HCT116 (cell line): ENCODE data around the gene SLC6A18. TPM values are rescaled to one million over a fixed set of nuclear protein-coding genes. Genes with fewer than 3 reads are reported as not detected.

ENCODE experiments used
- ATAC-seq: fragments of 200-7000 bp; cut with Tn5 transposase; 2 replicates; pipeline ENCODE4 v1.9.1; 2020; ENCODE audit warnings: mild to moderate bottlenecking, moderate library complexity
- BruUV-seq: library from RNA; stranded (reverse); fragments of 400-500 nt; replicated peaks from 2 replicates; lab custom pipeline; 2021; lab: Mats Ljungman, UMichigan
- CTCF ChIA-PET: fragments of 300-600 bp; sonication (Branson Sonifier 250); formaldehyde crosslinking; loops from one replicate; lab custom pipeline; 2021; ENCODE audit warnings: antibody characterized with exemption; lab: Charles Lee
- POLR2A ChIA-PET: fragments of 300-600, 350-600 bp; sonication (Branson Sonifier 250); formaldehyde crosslinking; loops from one replicate; lab custom pipeline; 2021; ENCODE audit warnings: antibody characterized with exemption; lab: Charles Lee
- RAD21 ChIA-PET, 2 experiments: fragments of 300-600 bp; sonication (Branson Sonifier 250); formaldehyde crosslinking; loops; one replicate each; lab custom pipeline; 2023; ENCODE audit warnings: low total read pairs in 2 of 2; ENCODE audit not compliant: uncharacterized antibody in 2 of 2, unreplicated experiment in 2 of 2, low non-redundant PET in 1 of 2; lab: Charles Lee
- DNase-seq: peaks from one replicate; pipeline ENCODE4 v3.0.0-alpha.2; 2010; ENCODE audit warnings: low read depth, low spot score
- H2AFZ ChIP-seq: fragments of 200-600 bp; shearing (Covaris generic), sonication (generic); 2 replicates; pipeline ENCODE4 v1.6.1; 2017; ENCODE audit warnings: low read depth, mixed run types, mixed read lengths, antibody characterized with exemption, low read length; ENCODE audit not compliant: poor library complexity, severe bottlenecking
- H3K27ac ChIP-seq: 2 replicates; pipeline ENCODE4 v1.5.1; 2012; ENCODE audit warnings: low read depth, low read length
- H3K27me3 ChIP-seq: fragments of 200-600 bp; sonication (generic); 2 replicates; pipeline ENCODE4 v1.6.1; 2016; ENCODE audit warnings: mixed run types, low read length, mixed read lengths; ENCODE audit not compliant: insufficient read depth
- H3K36me3 ChIP-seq, 2 experiments: fragments of 200-500 bp in 1 of 2; fragments of 200-600 bp in 1 of 2; sonication (Bioruptor generic) in 1 of 2; sonication (generic) in 1 of 2; 2 replicates each; pipeline versions ENCODE4 v1.5.1 to v1.6.1; 2014 to 2016; ENCODE audit warnings: low read length in 2 of 2, inconsistent platforms in 1 of 2, mixed read lengths in 1 of 2, mixed run types in 1 of 2; ENCODE audit not compliant: insufficient read depth in 2 of 2, control insufficient read depth in 1 of 2
- H3K4me1 ChIP-seq, 2 experiments: fragments of 200-600 bp in 1 of 2; sonication (generic) in 1 of 2; 2 replicates each; pipeline versions ENCODE4 v1.5.1 to v1.6.1; 2012 to 2017; ENCODE audit warnings: low read length in 2 of 2, inconsistent platforms in 1 of 2, mild to moderate bottlenecking in 1 of 2, mixed read lengths in 1 of 2, mixed run types in 1 of 2, moderate library complexity in 1 of 2; ENCODE audit not compliant: insufficient read depth in 2 of 2, control insufficient read depth in 1 of 2
- H3K4me2 ChIP-seq: fragments of 200-600 bp; sonication (generic); 2 replicates; pipeline ENCODE4 v1.6.1; 2017; ENCODE audit warnings: mixed run types, low read length, mixed read lengths
- H3K4me3 ChIP-seq, 2 experiments: fragments of 200-600 bp in 1 of 2; sonication (generic) in 1 of 2; replicated peaks in 1 of 2; 2 replicates each; pipeline ENCODE4 v1.5.1; 2011 to 2016; ENCODE audit warnings: low read length in 2 of 2, control low read depth in 1 of 2, low read depth in 1 of 2, mild to moderate bottlenecking in 1 of 2, mixed read lengths in 1 of 2, mixed run types in 1 of 2
- H3K79me2 ChIP-seq: fragments of 200-600 bp; sonication (generic); 2 replicates; pipeline ENCODE4 v1.6.1; 2017; ENCODE audit warnings: mild to moderate bottlenecking, mixed run types, low read length, moderate library complexity, mixed read lengths; ENCODE audit not compliant: insufficient read depth
- H3K9ac ChIP-seq: fragments of 200-600 bp; sonication (generic); 2 replicates; pipeline ENCODE4 v1.6.1; 2016; ENCODE audit warnings: low read length, mixed read lengths
- H3K9me2 ChIP-seq: fragments of 200-600 bp; sonication (generic), shearing (Covaris generic); 2 replicates; pipeline ENCODE4 v1.6.1; 2017; ENCODE audit warnings: mixed run types, mild to moderate bottlenecking, moderate library complexity; ENCODE audit not compliant: insufficient read depth
- H3K9me3 ChIP-seq, 2 experiments: fragments of 200-500 bp in 1 of 2; fragments of 200-600 bp in 1 of 2; sonication (Bioruptor generic) in 1 of 2; sonication (generic) in 1 of 2; 2 replicates each; pipeline ENCODE4 v1.6.1; 2014 to 2017; ENCODE audit warnings: low read length in 2 of 2, mixed read lengths in 2 of 2, inconsistent platforms in 1 of 2, low read depth in 1 of 2, mild to moderate bottlenecking in 1 of 2, mixed run types in 1 of 2, moderate library complexity in 1 of 2; ENCODE audit not compliant: control insufficient read depth in 1 of 2, insufficient read depth in 1 of 2
- H4K20me1 ChIP-seq: fragments of 200-600 bp; sonication (generic), shearing (Covaris generic); 2 replicates; pipeline ENCODE4 v1.6.1; 2017; ENCODE audit warnings: mixed run types, mild to moderate bottlenecking, moderate library complexity; ENCODE audit not compliant: insufficient read depth
- ATF3 ChIP-seq: IDR thresholded peaks from 2 replicates; pipeline ENCODE4 v1.6.1; 2012
- CBX3 ChIP-seq: IDR thresholded peaks from 2 replicates; pipeline ENCODE4 v1.6.1; 2012; ENCODE audit warnings: low read depth
- EGR1 ChIP-seq: IDR thresholded peaks from 2 replicates; pipeline ENCODE4 v1.6.1; 2012; ENCODE audit warnings: low read depth
- EZH2 ChIP-seq: fragments of 200-600 bp; sonication (generic); IDR thresholded peaks from 2 replicates; pipeline ENCODE4 v1.6.1; 2017; ENCODE audit warnings: antibody characterized with exemption, mixed run types
- EZH2phosphoT487 ChIP-seq: fragments of 200-600 bp; IDR thresholded peaks from 2 replicates; pipeline ENCODE4 v1.6.1; 2018; ENCODE audit warnings: antibody characterized with exemption, borderline replicate concordance
- FOSL1 ChIP-seq: IDR thresholded peaks from 2 replicates; pipeline ENCODE4 v1.6.1; 2012; ENCODE audit warnings: low read depth
- JUND ChIP-seq: IDR thresholded peaks from 2 replicates; pipeline ENCODE4 v1.6.1; 2012
- MAX ChIP-seq: IDR thresholded peaks from 2 replicates; pipeline ENCODE4 v1.6.1; 2012
- POLR2A ChIP-seq: IDR thresholded peaks from 2 replicates; pipeline ENCODE4 v1.7.0; 2011; ENCODE audit warnings: borderline replicate concordance; ENCODE audit not compliant: insufficient read depth, insufficient read length; ENCODE audit errors: extremely low read depth
- RAD21 ChIP-seq: IDR thresholded peaks from 2 replicates; pipeline ENCODE4 v1.6.1; 2012; ENCODE audit warnings: low read depth, mild to moderate bottlenecking
- REST ChIP-seq: IDR thresholded peaks from 2 replicates; pipeline ENCODE4 v1.6.1; 2012; ENCODE audit warnings: low read depth
- SIN3A ChIP-seq: IDR thresholded peaks from 2 replicates; pipeline ENCODE4 v1.6.1; 2012; ENCODE audit warnings: low read depth
- ZFX ChIP-seq: fragments of 450-650 bp; IDR thresholded peaks from 2 replicates; pipeline ENCODE4 v1.6.1; 2017
- intact Hi-C: fragments of 100-400 bp; cut with micrococcal nuclease; formaldehyde crosslinking; loops from 2 replicates; pipeline ENCODE4 v1.10.0; 2022
- total RNA-seq: library from RNA; stranded (reverse); gene quantifications from one replicate; pipeline ENCODE4 v1.2.1, GENCODE V29; 2021; ENCODE audit not compliant: unreplicated experiment

Gene SLC6A18
- total RNA-seq, 1 experiment from 2014 or later, result not detected

- TF ChIP-seq MAX (no peak), FOSL1 (no peak)
These were observed 45.8 kb upstream of the SLC6A18 start (continued) for GRCh38 chr5:1179383-1179715.

- Histone ChIP-seq H3K9me3 (no peaks in the 10 kb centered on the region), H3K27ac (no peak overlapping the region), H4K20me1 (no peaks in the 10 kb centered on the region), H3K4me1 (no peaks in the 10 kb centered on the region), H3K9ac (no peak overlapping the region), H3K27me3 (no peaks in the 10 kb centered on the region), H2AFZ (no peak overlapping the region), H3K4me2 (no peak overlapping the region), H3K36me3 (no peaks in the 10 kb centered on the region), H3K9me2 (no peaks in the 10 kb centered on the region), H3K79me2 (no peaks in the 10 kb centered on the region), H3K4me3 (no peak overlapping the region)
- BruUV-seq, result no TSS peak
- DNase-seq (no peak), ATAC-seq (no peak)
- intact Hi-C loops, result no loop called here
- TF ChIP-seq ATF3, result no peak
- no peak for TF ChIP-seq ZFX
- TF ChIP-seq FOSL1, result no peak
- TF ChIP-seq RAD21, result no peak
- TF ChIP-seq SIN3A, result no peak
- TF ChIP-seq EGR1, result no peak
- TF ChIP-seq REST, result no peak
- TF ChIP-seq EZH2phosphoT487, result no peak
- TF ChIP-seq EZH2, result no peak
- TF ChIP-seq POLR2A, result no peak
- TF ChIP-seq CBX3, result no peak
- TF ChIP-seq JUND, result no peak
- ChIA-PET RAD21 (no interaction called here), POLR2A (no interaction called here), CTCF (no interaction called here)
These were observed 45.1 kb upstream of the SLC6A18 start for GRCh38 chr5:1180096-1180495.
